GM23338 (cell line): ENCODE results near the gene METTL26. TPM values are rescaled to one million over a fixed set of nuclear protein-coding genes. Genes with fewer than 3 reads are reported as not detected.

ENCODE experiments used
- ATAC-seq: fragments of 200-7000 bp; cut with Tn5 transposase; 3 replicates; pipeline ENCODE4 v1.9.1; 2020
- DNase-seq: peaks from one replicate; pipeline ENCODE4 v3.0.0-alpha.2; 2015; ENCODE audit warnings: low spot score
- H2AFZ ChIP-seq: fragments of 200-600 bp; sonication (generic); 2 replicates; pipeline ENCODE4 v1.8.0; 2016; ENCODE audit warnings: antibody characterized with exemption, mild to moderate bottlenecking, moderate library complexity
- H3F3A ChIP-seq: fragments of 200-600 bp; sonication (generic); replicated peaks from 2 replicates; pipeline ENCODE4 v1.8.0; 2017; ENCODE audit warnings: antibody characterized with exemption, mixed run types, low read depth
- H3K27ac ChIP-seq: fragments of 200-600 bp; sonication (generic); 2 replicates; pipeline ENCODE4 v1.6.1; 2016; ENCODE audit warnings: low read depth
- H3K27me3 ChIP-seq: fragments of 200-600 bp; sonication (generic); 2 replicates; pipeline ENCODE4 v1.8.0; 2016; ENCODE audit warnings: mild to moderate bottlenecking, mixed run types, moderate library complexity; ENCODE audit not compliant: insufficient read depth
- H3K36me3 ChIP-seq: fragments of 200-600 bp; sonication (generic); 2 replicates; pipeline ENCODE4 v1.8.0; 2016; ENCODE audit warnings: mild to moderate bottlenecking; ENCODE audit not compliant: insufficient read depth
- H3K4me1 ChIP-seq: fragments of 200-600 bp; sonication (generic); 2 replicates; pipeline ENCODE4 v1.8.0; 2016; ENCODE audit warnings: mild to moderate bottlenecking, moderate library complexity; ENCODE audit not compliant: insufficient read depth
- H3K4me2 ChIP-seq: fragments of 200-600 bp; sonication (generic); 2 replicates; pipeline ENCODE4 v1.7.1; 2017; ENCODE audit warnings: mixed run types
- H3K4me3 ChIP-seq: fragments of 200-600 bp; sonication (generic); 2 replicates; pipeline ENCODE4 v1.6.1; 2016; ENCODE audit warnings: mixed run types
- H3K79me2 ChIP-seq: fragments of 200-600 bp; sonication (generic); replicated peaks from 2 replicates; pipeline ENCODE4 v1.8.0; 2017; ENCODE audit warnings: mild to moderate bottlenecking; ENCODE audit not compliant: insufficient read depth
- H3K9me2 ChIP-seq: fragments of 200-600 bp; sonication (generic); 2 replicates; pipeline ENCODE4 v1.8.0; 2017; ENCODE audit not compliant: insufficient read depth
- H4K20me1 ChIP-seq: fragments of 200-600 bp; sonication (generic); replicated peaks from 2 replicates; pipeline ENCODE4 v1.8.0; 2017; ENCODE audit warnings: mild to moderate bottlenecking; ENCODE audit not compliant: insufficient read depth
- H3K27ac Mint-ChIP-seq: 2 replicates; pipeline ENCODE4 v1.8.0; 2020; ENCODE audit warnings: inconsistent platforms, mild to moderate bottlenecking, moderate library complexity, mixed read lengths
- H3K27me3 Mint-ChIP-seq: 3 replicates; pipeline ENCODE4 v1.8.0; 2022; ENCODE audit warnings: low read depth, mild to moderate bottlenecking, moderate library complexity, mixed read lengths, inconsistent platforms; ENCODE audit not compliant: insufficient read depth, poor library complexity
- H3K36me3 Mint-ChIP-seq: 3 replicates; pipeline ENCODE4 v1.8.0; 2021; ENCODE audit warnings: low read depth, mild to moderate bottlenecking, inconsistent platforms, moderate library complexity, mixed read lengths
- H3K4me1 Mint-ChIP-seq: 3 replicates; pipeline ENCODE4 v1.8.0; 2020; ENCODE audit warnings: mild to moderate bottlenecking, inconsistent platforms, mixed read lengths
- H3K4me3 Mint-ChIP-seq: 3 replicates; pipeline ENCODE4 v1.8.0; 2021; ENCODE audit warnings: moderate library complexity, mild to moderate bottlenecking, inconsistent platforms, mixed read lengths
- H3K9me3 Mint-ChIP-seq: 3 replicates; pipeline ENCODE4 v1.8.0; 2020; ENCODE audit warnings: moderate library complexity, mild to moderate bottlenecking, inconsistent platforms, mixed read lengths
- EZH2 ChIP-seq: fragments of 200-600 bp; sonication (generic); IDR thresholded peaks from one replicate; pipeline ENCODE4 v1.8.0; 2017; ENCODE audit warnings: antibody characterized with exemption, mild to moderate bottlenecking, low read depth; ENCODE audit not compliant: unreplicated experiment
- POLR2AphosphoS5 ChIP-seq: IDR thresholded peaks from 2 replicates; pipeline ENCODE4 v1.6.1; 2016; ENCODE audit warnings: antibody characterized with exemption, low read depth
- STAT1 ChIP-seq: IDR thresholded peaks from one replicate; pipeline ENCODE4 v1.6.1; 2016; ENCODE audit warnings: antibody characterized with exemption; ENCODE audit not compliant: unreplicated experiment
- ZNF114 ChIP-seq: fragments of 250-450 bp; sonication (Bioruptor Pico); IDR thresholded peaks from 2 replicates; pipeline ENCODE4 v1.5.0; 2020; ENCODE audit warnings: mild to moderate bottlenecking, moderate library complexity
- ZNF331 ChIP-seq: fragments of 250-450 bp; sonication (Bioruptor Pico); IDR thresholded peaks from 2 replicates; pipeline ENCODE4 v1.5.0; 2020; ENCODE audit warnings: low read depth, mild to moderate bottlenecking, moderate library complexity
- ZNF462 ChIP-seq: fragments of 250-450 bp; sonication (Bioruptor Pico); IDR thresholded peaks from 2 replicates; pipeline ENCODE4 v1.5.0; 2020; ENCODE audit warnings: mild to moderate bottlenecking, moderate library complexity
- polyA plus RNA-seq: library from polyadenylated mRNA; unstranded; fragments of >200 nt; fragmentation: Nextera tagmentation; extraction: Ambion mirVana; gene quantifications from 2 replicates; pipeline ENCODE4 v1.2.1, GENCODE V29; 2016
- total RNA-seq: library from RNA; depleted of rRNA; stranded (reverse); fragments of >200 nt; shearing (Covaris generic); gene quantifications from 2 replicates; pipeline ENCODE4 v1.2.3, GENCODE V29; 2014

METTL26 gene
- total and polyA plus RNA-seq, 2 experiments from 2014 or later, result 153 to 223 TPM

- H3K79me2 ChIP-seq, result no peaks in the 10 kb centered on the region; the same call in 1 of the 2 replicates
- H3K36me3 Mint-ChIP-seq, result no peaks in the 10 kb centered on the region; the same call in 2 of the 3 replicates
- H3F3A ChIP-seq, result peaks cover 14% of the 10 kb centered on the region
- H3K4me1 Mint-ChIP-seq, result peaks cover 28% of the 10 kb centered on the region
- H3K4me3 ChIP-seq, result no peak overlapping the region
- TF ChIP-seq POLR2AphosphoS5 (no peak), EZH2 (no peak), ZNF114 (CRISPR knock-in tag) (no peak), ZNF331 (no peak), STAT1 (no peak), ZNF462 (no peak)
- no peaks in the 10 kb centered on the region for H3K9me2 ChIP-seq
- no peak overlapping the region for H3K27ac Mint-ChIP-seq
- H3K9me3 Mint-ChIP-seq, result no peaks in the 10 kb centered on the region
- no peak overlapping the region for H3K27ac ChIP-seq
- DNase-seq (no peak), ATAC-seq (no peak)
- H3K27me3 Mint-ChIP-seq, result peaks cover 16% of the 10 kb centered on the region
- no peak overlapping the region for H3K4me3 Mint-ChIP-seq
- H3K27me3 ChIP-seq, result no peaks in the 10 kb centered on the region
- no peak overlapping the region for H2AFZ ChIP-seq
- peaks cover 21% of the 10 kb centered on the region for H3K4me1 ChIP-seq
- no peaks in the 10 kb centered on the region for H3K36me3 ChIP-seq
- H3K4me2 ChIP-seq, result no peak overlapping the region
- peaks cover 7% of the 10 kb centered on the region; the same call in 1 of the 2 replicates for H4K20me1 ChIP-seq
Observed at GRCh38 chr16:627454-628239, 8.5 kb downstream of the METTL26 start.
